Heart right ventricle (tissue), 16 donors: Measurements from ENCODE around the gene EME1. TPM values are rescaled to one million over a fixed set of nuclear protein-coding genes. Genes with fewer than 3 reads are reported as not detected.

Experiments
- ATAC-seq, 8 donors: fragments of 200-7000 bp; cut with Tn5 transposase; one replicate each; pipeline ENCODE4 v1.9.1; 2020; ENCODE audit warnings: mild to moderate bottlenecking in 8 of 8, moderate library complexity in 8 of 8, moderate number of reproducible peaks in 1 of 8
- DNase-seq, 2 donors: peaks; one replicate each; pipeline ENCODE4 v3.0.0-alpha.2; 2020
- H3K27ac ChIP-seq, 10 donors: fragments of 200-600 bp; sonication (generic) in 2 of 10; one replicate each; pipeline versions ENCODE4 v1.5.0 to v1.8.0; 2020 to 2022; ENCODE audit warnings: mild to moderate bottlenecking in 3 of 10
- H3K27me3 ChIP-seq, 7 donors: fragments of 200-600 bp; one replicate each; pipeline ENCODE4 v1.8.0; 2021 to 2022; ENCODE audit warnings: mild to moderate bottlenecking in 2 of 7
- H3K36me3 ChIP-seq, 9 donors: fragments of 200-600 bp; sonication (generic) in 1 of 9; one replicate each; pipeline versions ENCODE4 v1.5.0 to v1.8.0; 2020 to 2022; ENCODE audit warnings: mild to moderate bottlenecking in 2 of 9
- H3K4me1 ChIP-seq, 9 donors: fragments of 200-600 bp; sonication (generic) in 1 of 9; one replicate each; pipeline versions ENCODE4 v1.5.0 to v1.8.0; 2020 to 2022; ENCODE audit warnings: mild to moderate bottlenecking in 4 of 9
- H3K4me3 ChIP-seq, 10 donors: fragments of 200-600 bp; sonication (generic) in 2 of 10; one replicate each; pipeline versions ENCODE4 v1.5.0 to v1.8.0; 2020 to 2022; ENCODE audit warnings: mild to moderate bottlenecking in 7 of 10, moderate library complexity in 2 of 10
- H3K9me3 ChIP-seq, 11 donors: fragments of 200-600 bp in 10 of 11; sonication (generic) in 2 of 11; one replicate each; pipeline versions ENCODE4 v1.5.0 to v1.8.0; 2013 to 2022; ENCODE audit warnings: mild to moderate bottlenecking in 2 of 11, control low read depth in 1 of 11, moderate library complexity in 1 of 11
- CTCF ChIP-seq, 9 donors: fragments of 200-600 bp; sonication (generic) in 2 of 9; IDR thresholded peaks; one replicate each; pipeline versions ENCODE4 v1.5.0 to v1.8.0; 2021 to 2022; ENCODE audit warnings: antibody characterized with exemption in 9 of 9, mild to moderate bottlenecking in 5 of 9, moderate library complexity in 1 of 9
- WGBS, 2 donors: extraction: QIAGEN DNeasy Blood & Tissue Kit; methylation state at CpG; one replicate each; pipeline ENCODE4 v1.1.7; 2013; ENCODE audit warnings: inconsistent platforms in 1 of 2; 5-methylcytosine and 5-hydroxymethylcytosine counted together
- intact Hi-C, 10 donors: fragments of 100-400 bp; cut with DNase I; formaldehyde crosslinking; loops; one replicate each; pipeline versions ENCODE4 v1.11.1 to v1.14.2; 2022
- polyA plus RNA-seq, 2 donors: library from polyadenylated mRNA; stranded (reverse); fragments of 200-250 nt; gene quantifications; one replicate each; pipeline ENCODE4 v1.2.3, GENCODE V29; 2013
- total RNA-seq, 10 donors: library from RNA; stranded (reverse); fragmentation: NEBNext Ultra II Directional in 3 of 10; extraction: Animal tissue kit (Norgen Biotek cat#: 25700) in 3 of 10; gene quantifications; one replicate each; pipeline versions ENCODE4 v1.2.1 to v1.2.4, GENCODE V29; 2021 to 2023
- donor health status: Arrhythmogenic right ventricular cardiomyopathy.
- donor health status: ischemic (EF 13 %, LVEDD 7.1; RV severe dilation, severe dysfunction).
- donor health status: healthy with polysubstance abuse.
- donor health status: DM: no; HTN: yes; CAD: no.
- donor health status: DM: no; HTN: no; CAD: no.
- donor health status: ischemic (EF 25% LVEDD 6.9; RV normal size, moderate dysfunction).
- donor health status: ischemic (EF 25% LVEDD 5.7; RV mildly dilated, moderate dysfunction).
- donor health status: healthy.
- donor health status: DM: yes; HTN: yes; CAD: no.
- donor health status: Ischemic cardiomyopathy.
- donor health status: ischemic (EF 35%, LVEDD 5.7; RV mildly dilated, moderate dysfunction).
- donor health status: nonischemic (EF 11% LVEDD 7.7; RV severe dilation, severe dysfunction).
- donor health status: DM: yes; HTN: yes; CAD: no.
- donor health status: PGD.
- donor health status: ischemic (EF 29% LVEDD 5.4; RV normal size, mild dysfunction).
- donor health status: nonischemic (EF 23%, LVEDD 6.1; RV moderate dilation, normal function).

Gene EME1
- total and polyA plus RNA-seq, 12 donors = 0.20 to 1.8 (median 0.54) TPM

GRCh38 chr17:50328363-50329325 lies 44.4 kb upstream of the EME1 start:
- TF ChIP-seq CTCF (IDR thresholded peaks at IDR 0.05) = no peak
- 76 to 81% methylated on average over 21 of the region's 21 CpGs for WGBS, 2 donors
- Histone ChIP-seq H3K36me3 (no peaks in the 10 kb centered on the region), H3K9me3 (no peaks in the 10 kb centered on the region), H3K27ac (no peak overlapping the region), H3K27me3 (peaks cover 0 to 6% (median 0%) of the 10 kb centered on the region in 7 donors), H3K4me1 (peaks cover 0 to 5% (median 0%) of the 10 kb centered on the region in 9 donors), H3K4me3 (no peak overlapping the region)
- no peak for ATAC-seq
- no peak for DNase-seq
- intact Hi-C loops = no loop called here

DNA sequence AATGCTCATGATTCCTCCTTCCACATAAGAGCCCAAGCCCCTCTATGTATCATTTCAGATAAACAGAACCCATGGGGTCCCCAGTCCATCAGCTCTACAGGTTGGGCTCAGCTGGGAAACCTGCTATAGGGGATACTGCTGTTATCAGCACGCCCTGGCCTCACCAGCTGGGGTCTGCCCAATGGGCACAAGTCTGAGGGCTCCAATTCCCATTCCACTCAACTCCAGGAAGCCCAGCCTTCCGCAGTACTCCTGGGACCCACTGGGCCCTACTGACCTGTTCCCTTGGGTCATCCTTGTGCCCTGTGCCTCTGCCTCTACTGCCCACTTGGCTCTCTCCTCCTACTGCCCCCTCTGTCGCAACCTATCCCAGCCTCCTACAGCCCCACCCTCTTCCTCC lies 43.3 kb upstream of the EME1 start:
- no peak overlapping the region for H3K27ac ChIP-seq
- 85 to 86% methylated on average over 3 of the region's 3 CpGs for WGBS, 2 donors
- no peak for DNase-seq
- H3K9me3 ChIP-seq = no peaks in the 10 kb centered on the region
- H3K4me1 ChIP-seq = peaks cover 0 to 5% (median 0%) of the 10 kb centered on the region in 9 donors
- peaks cover 0 to 6% (median 0%) of the 10 kb centered on the region in 7 donors for H3K27me3 ChIP-seq
- no peaks in the 10 kb centered on the region for H3K36me3 ChIP-seq
- no peak overlapping the region for H3K4me3 ChIP-seq
- ATAC-seq = peak in 1 of 8 donors; percentile 18
- intact Hi-C loops = no loop called here
- no peak for TF ChIP-seq CTCF (IDR thresholded peaks at IDR 0.05)

DNA sequence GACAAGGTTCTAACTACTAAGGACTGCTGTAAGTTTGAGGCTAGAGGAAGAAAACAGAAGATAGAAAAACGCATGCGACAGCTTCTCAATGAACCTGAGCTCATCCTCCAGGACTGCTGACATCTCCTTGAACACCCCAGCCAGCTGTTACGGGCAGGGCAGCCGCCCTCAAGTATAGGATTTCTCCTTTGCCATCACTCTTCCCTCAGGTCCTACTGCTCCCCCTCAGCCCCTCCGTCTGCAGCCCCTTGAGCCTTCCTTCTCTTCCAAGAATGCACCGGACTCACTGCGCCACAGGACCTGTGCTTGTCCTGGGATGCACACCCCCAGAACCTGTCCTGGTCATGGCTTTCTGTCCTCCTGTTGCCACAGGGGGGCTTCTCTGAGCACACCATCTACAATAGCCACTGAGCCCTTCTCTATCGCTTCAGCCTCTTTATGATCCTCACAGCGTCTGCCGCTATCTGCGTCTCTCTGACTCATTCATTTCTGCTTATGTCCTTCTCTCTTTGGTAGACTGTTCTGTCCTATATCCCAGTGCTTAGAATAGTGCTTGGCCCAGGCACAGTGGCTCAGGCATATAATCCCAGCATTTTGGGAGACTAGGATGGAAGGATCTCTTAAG lies 42.8 kb upstream of the EME1 start:
- H3K36me3 ChIP-seq = no peaks in the 10 kb centered on the region
- H3K9me3 ChIP-seq = no peaks in the 10 kb centered on the region
- peaks cover 0 to 6% (median 0%) of the 10 kb centered on the region in 7 donors for H3K27me3 ChIP-seq
- ATAC-seq (no peak), DNase-seq (no peak)
- no peak for TF ChIP-seq CTCF (IDR thresholded peaks at IDR 0.05)
- intact Hi-C loops = no loop called here
- no peak overlapping the region for H3K4me3 ChIP-seq
- H3K27ac ChIP-seq = no peak overlapping the region
- WGBS, 2 donors = 81 to 82% methylated on average over 11 of the region's 11 CpGs
- H3K4me1 ChIP-seq = peaks cover 0 to 5% (median 0%) of the 10 kb centered on the region in 9 donors

DNA sequence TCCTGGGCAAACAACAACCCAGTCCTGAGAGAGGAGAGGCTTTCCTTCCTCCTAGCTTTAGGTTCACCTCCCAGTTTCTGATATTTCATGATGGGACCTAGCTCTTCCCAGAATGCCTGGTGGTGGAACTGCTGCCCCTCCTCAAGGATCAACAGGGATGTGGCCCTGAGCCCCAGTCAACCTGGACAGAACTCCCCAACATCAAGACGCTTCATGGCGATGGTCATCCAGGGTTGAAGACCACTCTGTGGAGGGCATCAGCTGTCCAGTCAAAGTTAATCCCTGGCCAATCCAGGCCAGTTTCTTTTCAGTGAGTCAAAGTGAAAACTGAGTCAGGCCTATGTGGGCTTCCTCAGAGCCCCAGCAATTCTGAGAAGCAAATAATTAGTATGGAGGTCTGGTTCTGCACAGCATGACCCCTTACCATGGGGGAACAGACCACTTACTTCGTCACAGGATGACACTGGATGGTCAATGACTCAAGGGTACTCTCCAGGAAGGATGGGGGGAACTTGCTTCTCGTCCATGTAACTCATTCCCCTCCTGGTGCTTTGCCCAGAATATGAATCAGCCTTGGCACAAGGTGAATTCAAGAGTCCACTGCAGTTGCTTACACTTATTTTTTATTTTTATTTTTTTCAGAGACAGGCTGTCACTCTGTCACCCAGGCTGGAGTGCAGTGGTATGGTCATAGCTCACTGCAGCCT lies 41.8 kb upstream of the EME1 start:
- peak in 2 of 8 donors; percentile 38 to 54 for ATAC-seq
- 76 to 77% methylated on average over 4 of the region's 4 CpGs for WGBS, 2 donors
- no peaks in the 10 kb centered on the region for H3K9me3 ChIP-seq

More for the DNA sequence above, 41.8 kb upstream of the EME1 start:
- H3K4me1 ChIP-seq = peaks cover 0 to 5% (median 0%) of the 10 kb centered on the region in 9 donors
- TF ChIP-seq CTCF (IDR thresholded peaks at IDR 0.05) = no peak
- H3K27ac ChIP-seq = no peak overlapping the region
- no peak for DNase-seq
- no peaks in the 10 kb centered on the region for H3K36me3 ChIP-seq
- intact Hi-C loops = no loop called here
- peaks cover 0 to 7% (median 0%) of the 10 kb centered on the region in 7 donors for H3K27me3 ChIP-seq
- no peak overlapping the region for H3K4me3 ChIP-seq
